IPS DF 19.7 (cell line): ENCODE data around the gene CATSPER4.

ENCODE experiments used
- DNase-seq: peaks from one replicate; pipeline ENCODE4 v3.0.0-alpha.2; 2013; ENCODE audit warnings: low read depth, low spot score

The CATSPER4 gene

DNA sequence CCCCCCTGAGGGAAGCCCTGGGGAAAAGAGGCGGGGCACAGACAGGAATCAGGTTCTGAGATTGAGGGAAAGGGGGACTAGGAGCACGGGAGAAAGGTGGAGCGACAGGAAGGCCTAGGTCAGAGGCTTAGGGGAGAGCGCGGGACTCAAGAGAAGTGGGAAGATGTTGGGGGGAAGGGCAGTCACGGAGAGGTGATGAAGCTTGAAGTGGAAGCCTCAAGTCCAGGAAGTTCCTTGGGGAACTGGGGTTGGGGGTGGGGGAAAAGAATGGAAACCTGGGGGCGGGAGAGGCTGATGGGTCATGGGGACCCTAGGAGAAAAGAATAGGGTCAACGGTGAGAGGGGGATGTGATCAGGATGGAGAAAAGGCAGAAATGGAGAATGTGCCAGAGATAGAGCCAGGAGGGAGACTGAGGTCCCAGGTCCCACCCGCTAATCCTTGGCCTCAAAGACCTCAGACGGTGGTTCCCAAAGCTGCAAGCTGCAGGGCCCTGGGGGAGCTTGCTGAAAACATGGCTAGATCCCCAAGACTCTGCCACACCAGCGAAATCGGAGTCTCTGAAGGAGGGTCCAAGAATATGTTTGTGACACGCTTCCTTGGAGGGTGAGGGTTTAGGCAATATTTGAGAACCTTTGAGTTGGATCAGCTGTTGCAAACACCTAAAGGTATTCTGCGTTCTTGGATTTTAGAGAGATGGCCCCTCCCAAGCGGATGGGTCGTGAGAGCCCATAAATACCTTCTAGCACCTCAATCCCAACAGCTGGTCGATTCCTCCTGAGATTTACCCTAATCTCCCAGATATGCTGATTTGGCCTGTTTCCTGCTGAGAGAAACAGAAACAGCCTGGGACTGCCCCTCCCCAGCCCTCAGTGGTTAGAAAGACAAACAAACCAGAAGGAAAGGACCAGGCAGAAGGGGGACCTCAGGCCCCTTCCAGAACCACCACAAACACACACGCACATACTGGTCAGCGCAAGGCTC lies 25.2 kb upstream of the CATSPER4 start:
- DNase-seq, result no peak

DNA sequence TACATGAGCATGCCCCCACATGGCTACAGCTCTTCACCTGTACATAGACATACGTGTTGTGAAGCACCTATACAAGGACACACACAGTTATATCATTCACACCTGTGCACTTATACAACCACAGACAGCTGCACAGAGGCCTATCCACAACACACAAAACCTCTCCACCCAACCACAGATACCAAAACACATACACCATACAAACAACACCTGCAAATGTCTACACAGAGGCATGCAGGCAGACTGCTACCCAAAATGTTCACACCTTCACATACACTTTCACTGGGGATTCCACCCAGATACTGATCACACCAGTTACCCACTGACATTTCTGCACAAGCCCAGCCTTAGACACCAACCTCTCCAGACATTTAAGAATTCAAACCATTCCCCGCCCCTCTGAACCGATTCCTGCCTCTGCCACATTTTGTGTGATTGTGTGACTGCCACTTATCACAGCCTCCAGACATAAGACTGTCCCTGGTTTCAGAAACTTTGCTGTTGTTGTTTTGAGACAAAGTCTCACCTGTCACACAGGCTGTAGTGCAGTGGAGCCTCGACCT lies 23.6 kb upstream of the CATSPER4 start:
- no peak for DNase-seq

DNA sequence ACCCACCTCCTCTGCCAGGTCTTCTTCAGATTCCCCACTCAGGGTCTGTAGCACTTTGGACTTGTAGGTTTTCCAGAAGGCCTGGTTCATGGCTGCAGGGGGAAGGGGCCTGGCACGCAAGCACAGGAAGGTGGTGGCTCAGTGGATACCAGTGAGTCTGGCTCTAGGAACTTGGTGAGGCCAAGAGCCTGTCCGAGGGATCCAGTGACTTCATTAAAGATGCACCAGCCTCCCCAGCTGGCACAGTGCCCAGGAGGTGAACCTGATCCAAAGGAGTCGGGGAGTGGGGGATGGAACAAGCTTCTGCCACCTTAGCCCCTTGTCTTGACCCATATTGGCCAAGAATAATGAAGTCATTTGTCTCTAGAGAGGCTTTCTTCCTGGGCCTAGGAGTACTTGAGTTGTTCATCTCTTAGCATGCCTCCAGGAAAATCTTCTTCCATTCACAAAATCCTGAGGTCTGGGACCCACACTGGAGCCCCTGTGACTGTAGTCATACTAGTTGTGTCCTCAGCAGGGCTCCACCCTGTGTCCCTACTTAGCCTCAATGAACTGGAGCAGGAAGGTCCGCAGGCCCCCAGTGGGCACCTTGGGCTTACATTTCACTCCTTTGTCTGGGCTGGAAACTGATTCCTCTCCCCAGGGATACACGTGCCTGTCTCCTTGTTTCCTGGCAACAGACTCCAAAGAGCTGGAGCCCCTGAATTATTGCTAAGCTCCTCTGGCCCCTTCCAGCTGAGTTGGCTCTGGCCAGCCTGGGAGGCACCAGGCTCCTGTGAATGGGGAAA lies 21.8 kb upstream of the CATSPER4 start, which contains the start of gene C1orf232:
Gene C1orf232, minus strand, starts transcription at position 554 of the 788 bp plus-strand sequence. Its CDS starts 464 bp downstream, at position 90.
- no peak for DNase-seq

DNA sequence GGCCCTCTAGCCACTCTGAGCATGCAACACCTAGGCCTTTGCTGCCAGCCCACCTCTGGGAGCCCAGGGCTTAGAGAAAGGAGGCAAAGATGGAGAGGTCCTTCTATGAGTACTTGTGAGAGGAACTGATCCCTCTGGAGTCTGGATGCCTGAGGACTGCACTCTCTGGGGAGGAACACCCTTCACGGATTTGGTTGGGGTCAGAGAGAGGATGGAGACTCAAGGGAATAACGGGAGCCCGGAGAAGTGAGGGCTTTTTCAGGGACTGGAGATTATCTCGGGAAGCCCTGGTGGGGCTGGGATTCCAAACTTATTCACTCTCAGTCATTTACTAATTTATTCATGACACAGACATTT lies 21.2 kb upstream of the CATSPER4 start:
- no peak for DNase-seq

DNA sequence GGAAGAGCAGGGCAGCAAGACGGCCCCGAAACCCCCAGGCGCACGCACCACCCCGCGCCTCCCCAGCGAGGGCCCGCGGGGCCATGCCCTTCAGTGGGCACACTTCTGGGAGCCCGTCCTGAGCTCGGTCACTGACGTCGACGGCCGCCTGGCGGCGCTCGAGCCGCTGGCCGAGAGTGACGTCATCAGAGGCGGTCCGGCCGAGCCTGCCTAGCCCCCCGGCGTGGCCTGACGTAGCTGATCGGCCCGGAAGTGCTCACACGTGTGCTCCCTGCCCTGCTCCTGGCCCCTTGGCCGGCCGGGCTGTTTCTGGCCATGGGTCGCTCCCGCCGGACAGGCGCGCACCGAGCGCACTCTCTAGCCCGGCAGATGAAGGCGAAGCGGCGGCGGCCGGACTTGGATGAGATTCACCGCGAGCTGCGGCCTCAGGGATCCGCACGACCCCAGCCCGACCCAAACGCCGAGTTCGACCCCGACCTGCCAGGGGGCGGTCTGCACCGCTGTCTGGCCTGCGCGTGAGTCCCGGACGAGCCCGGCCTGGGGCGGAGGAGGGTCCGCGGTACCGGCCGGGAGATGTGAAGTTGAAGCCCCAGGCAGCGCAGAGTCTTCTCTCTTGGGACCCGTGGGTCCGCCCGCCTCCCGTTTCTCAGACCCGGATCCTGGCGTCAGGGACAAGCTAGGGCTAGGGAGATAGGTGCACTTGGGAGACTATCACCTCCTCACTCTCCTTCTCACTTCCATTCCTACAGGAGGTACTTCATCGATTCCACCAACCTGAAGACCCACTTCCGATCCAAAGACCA lies 20.5 kb upstream of the CATSPER4 start, which contains the start of gene ZNF593:
Gene ZNF593, plus strand, starts transcription at position 240 of the 803 bp plus-strand sequence. Its CDS starts 76 bp downstream, at position 316.
- no peak for DNase-seq

DNA sequence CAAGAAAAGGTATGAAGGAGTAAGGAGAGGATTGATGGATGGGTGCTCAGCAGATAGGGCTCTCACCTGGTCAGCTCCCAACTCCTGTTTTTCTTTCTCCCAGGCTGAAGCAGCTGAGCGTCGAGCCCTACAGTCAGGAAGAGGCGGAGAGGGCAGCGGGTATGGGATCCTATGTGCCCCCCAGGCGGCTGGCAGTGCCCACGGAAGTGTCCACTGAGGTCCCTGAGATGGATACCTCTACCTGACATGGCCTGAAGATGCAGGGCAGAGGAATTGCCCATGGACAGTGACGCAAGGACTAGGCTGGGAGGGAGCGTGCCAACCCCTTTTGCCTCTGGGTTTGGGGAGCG lies 20.0 kb upstream of the CATSPER4 start:
- no peak for DNase-seq

DNA sequence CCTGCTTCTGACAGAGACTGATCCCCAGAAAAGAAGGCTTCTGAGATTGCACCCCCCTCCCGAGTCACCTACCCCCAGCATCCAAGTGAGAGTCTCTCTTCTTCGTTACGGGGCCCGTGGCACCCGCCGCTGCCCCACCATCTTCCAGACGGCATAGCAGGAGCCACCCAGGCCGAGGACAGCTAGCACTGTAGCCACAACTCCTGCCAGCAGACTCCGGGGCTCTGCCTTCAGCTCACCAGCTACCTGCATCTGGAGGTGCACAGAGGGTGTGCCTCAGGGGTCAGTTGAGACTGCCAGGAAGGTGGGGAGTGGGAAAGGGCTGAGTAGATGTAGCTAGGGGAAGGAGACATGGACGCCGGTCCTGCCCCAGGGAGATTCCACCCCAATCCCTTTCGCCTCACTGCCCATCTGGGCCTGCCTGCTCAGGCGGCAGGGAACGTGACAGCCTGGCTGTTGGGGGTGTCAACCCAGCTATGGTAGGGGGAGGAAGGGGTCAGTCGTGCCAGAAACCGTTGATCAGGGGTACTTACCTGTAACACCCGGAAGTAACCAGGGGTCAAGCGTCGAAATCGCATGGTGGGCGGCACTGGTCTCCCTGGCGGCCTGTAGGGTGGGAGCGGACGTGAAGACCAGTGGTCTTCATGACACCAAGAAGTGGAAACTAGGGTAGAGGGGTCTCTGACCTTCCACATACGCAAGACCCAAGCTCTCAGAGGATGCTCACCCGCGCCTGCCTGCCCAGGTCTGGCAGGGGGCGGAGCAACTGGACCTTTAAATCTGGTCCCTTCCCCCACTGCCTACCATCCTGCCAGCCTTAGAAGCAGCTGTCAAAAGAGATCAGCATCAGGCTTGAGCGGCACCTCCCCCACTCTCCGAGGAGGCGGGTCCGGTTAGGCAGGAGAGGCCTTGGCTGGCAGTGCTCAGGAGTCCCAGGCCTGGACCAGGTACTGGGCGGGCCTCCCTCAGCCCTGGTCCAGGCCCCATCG lies 19.0 kb upstream of the CATSPER4 start, which contains the start of gene ZNF593OS:
Gene ZNF593OS, minus strand, starts transcription at position 749 of the 989 bp plus-strand sequence. Its CDS starts 171 bp downstream, at position 578.
- DNase-seq, result no peak

DNA sequence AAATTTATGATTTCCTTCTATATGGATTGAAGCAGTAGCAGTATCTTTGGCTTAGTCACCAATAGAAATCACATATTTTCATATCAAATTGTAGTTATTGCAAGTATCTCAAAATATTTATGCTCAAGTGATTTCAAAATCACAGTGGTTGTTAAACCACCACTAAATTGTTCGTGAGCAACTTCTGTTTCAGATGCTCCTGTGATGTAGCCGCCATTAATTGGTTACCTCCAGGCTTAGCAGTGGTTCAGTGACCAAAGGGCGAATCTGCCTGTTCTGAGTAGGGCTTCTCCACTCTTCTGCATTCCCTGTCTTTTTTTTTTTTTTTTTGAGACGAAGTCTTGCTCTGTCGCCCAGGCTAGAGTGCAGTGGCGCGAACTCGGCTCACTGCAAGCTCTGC lies 15.1 kb upstream of the CATSPER4 start:
- no peak for DNase-seq

DNA sequence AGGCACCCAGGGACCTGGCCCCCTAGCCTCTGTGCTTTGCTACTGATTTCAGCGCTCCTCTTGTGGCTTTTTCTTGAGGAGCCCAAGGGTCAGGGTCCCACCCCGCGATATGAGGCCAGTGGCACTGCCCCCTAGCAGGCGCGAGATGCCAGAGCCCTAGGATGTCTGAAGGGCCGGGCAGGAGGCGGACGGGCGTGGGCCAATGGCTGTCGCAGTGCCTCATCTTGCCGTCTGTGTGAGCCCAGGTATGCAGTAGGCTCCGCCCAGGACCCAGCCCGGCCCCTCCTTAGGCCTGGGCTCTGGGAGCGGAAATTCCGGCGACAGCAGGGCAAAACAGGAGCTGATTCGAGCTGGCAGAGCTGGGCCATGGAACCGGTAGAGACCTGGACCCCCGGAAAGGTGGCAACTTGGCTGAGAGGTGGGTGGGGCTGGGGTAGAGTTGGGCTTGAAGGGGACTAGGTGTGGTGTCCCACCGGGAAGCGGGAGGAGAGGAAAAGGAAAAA lies 13.2 kb upstream of the CATSPER4 start, which contains the start of gene CNKSR1:
Gene CNKSR1, plus strand, starts transcription at position 310 of the 503 bp plus-strand sequence. Its CDS starts 57 bp downstream, at position 367.
- no peak for DNase-seq

DNA sequence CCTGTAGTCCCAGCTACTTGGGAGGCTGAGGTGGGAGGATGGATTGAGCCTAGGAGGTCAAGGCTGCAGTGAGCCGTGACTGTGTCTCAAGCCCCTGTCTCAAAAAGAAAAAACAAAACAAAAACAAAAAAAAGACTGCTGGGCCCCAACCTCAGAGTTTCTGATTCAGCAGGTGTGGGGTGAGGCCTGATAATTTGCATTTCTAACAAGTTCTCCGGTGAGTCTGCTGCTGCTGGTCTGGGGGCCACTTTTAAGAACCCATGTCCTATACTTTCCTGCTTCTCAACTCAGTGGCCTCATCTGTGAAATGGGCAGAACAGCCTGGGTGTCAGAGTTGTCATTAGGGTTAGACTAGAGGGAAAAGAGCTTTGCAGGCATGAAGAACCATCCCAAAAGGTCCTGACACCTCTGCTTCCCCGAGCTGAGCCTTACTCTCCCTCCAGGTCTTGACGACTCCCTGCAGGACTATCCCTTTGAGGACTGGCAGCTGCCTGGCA lies 10.3 kb upstream of the CATSPER4 start:
- DNase-seq, result no peak

DNA sequence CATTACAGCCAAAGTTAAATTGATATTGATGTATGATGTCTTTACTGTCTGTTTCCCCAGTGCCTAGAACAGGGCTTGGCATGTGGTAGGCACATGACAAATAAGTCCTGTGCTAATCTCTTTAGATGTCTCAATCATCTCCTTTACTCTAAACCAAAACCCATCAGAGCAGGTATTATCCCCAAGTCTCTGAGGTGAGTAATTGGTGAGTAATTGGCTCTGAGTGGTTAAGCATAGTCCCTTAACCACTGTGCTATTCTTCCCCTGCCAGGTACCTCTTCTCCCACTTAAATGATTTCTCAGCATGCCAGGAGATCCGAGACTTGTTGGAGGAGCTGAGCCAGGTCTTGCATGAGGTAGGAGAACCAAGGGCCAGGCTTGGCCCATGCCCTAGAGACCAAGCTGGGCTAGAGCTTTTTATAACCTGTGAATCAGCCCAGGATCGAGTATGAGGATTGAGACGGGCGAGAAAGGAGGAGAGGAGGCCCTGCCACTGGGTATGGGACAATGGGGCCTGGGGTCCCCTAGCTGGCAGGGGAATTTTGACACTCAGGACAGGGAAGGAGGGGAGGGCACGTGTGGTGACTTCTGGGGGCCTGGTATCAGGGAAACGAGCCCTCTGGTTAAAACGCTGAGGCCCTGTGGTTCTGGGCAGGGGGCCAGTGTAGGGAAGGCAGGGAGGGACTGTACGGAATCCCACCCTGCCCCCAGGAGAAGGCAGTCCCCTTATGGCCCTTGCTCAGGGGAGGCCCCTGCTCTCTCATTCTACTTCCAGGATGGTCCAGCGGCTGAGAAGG lies 8.6 kb upstream of the CATSPER4 start:
- DNase-seq, result no peak

DNA sequence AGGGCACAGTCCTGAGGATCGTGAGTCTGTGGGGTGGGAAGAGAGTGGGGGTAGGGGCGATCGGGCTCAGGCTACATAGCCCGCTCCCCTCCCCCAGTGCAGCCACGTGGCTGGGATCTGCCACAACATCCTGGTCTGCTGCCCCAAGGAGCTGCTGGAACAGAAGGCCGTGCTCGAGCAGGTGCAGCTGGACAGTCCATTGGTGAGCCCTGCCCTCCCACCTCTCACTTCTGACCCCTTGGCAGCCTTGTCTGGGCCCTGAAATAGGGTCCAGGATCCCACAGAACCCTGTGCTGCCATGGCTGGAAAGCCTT lies 8.1 kb upstream of the CATSPER4 start:
- DNase-seq, result no peak

DNA sequence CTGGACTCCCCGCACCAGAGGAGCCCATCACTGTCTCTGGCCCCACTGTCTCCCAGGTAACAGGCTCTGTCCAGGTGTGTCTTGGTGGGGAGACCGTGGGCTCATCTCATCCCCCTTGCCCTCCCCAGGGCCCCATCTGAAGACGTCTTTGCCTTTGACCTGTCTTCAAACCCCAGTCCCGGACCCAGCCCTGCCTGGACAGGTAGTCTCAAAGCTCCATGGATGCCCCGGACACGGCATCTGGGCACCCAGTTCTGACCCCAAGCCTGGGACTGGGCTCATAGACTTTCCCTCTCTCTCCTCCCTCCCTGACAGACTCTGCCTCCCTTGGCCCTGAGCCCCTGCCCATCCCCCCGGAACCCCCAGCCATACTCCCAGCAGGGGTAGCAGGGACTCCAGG lies 6.3 kb upstream of the CATSPER4 start:
- no peak for DNase-seq

DNA sequence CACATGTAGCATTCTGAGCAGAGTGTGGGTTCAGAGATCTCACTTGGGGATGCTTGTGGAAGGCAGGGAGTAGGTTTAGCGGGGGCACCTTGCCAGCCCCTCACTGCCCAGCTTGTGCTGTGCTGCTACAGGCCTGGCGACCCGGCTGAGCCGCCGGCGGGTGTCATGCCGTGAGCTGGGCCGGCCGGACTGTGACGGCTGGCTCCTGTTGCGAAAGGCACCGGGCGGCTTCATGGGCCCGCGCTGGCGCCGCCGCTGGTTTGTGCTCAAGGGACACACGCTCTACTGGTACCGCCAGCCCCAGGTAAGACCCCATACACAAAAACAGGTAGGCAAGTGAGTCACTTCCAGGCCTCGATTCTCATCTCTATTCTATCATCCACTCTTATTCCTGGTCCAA lies 5.5 kb upstream of the CATSPER4 start:
- DNase-seq, result no peak

DNA sequence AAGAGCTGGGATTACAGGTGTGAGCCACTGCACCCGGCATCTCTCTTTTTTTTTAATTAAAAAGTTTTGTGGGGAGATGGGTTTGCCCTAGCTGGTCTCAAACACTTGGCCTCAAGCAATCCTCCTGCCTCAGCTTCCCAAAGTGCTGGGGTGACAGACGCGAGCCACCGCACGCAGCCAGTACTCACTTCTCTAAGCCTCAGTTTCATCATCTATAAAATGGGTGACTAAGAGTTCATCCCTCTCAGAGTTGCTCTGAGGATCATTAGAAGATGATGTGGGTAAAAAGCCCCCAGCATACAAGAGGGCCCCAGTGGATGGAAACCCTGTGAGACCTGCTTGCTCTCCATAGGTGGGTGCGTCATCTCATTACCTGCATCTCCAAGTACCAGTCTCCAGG lies 2.5 kb upstream of the CATSPER4 start:
- DNase-seq, result no peak

DNA sequence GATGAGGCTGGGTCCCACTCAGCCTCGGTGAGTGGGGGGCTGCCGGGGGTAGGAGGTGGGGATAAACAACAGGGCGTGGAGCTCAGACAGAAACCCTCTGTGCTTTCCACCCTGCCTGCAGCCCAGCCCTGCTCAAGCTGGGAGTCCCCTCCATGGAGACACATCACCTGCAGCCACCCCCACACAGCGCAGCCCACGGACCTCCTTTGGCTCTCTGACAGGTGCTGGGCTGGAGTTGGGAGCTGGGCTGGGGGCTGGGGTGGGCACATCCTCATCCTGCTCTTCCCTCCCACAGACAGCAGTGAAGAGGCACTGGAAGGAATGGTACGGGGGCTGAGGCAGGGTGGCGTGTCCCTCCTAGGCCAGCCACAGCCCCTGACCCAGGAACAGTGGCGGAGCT lies 1.9 kb upstream of the CATSPER4 start:
- no peak for DNase-seq

DNA sequence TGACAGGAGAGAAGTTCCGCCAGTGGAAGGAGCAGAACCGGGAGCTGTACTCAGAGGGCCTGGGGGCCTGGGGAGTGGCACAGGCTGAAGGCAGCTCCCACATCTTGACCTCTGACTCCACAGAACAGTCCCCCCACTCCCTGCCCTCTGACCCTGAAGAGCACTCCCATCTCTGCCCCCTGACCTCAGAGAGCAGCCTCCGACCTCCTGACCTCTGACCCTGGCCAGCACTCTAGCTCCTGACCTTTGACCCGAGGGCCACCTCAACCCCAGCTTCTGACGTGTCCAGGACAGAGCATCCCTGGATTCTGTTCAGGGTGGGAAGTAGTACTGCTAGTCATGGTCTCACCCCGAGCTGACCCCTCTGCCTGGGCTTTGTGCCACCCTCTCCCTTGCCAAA lies 1.1 kb upstream of the CATSPER4 start:
- no peak for DNase-seq

DNA sequence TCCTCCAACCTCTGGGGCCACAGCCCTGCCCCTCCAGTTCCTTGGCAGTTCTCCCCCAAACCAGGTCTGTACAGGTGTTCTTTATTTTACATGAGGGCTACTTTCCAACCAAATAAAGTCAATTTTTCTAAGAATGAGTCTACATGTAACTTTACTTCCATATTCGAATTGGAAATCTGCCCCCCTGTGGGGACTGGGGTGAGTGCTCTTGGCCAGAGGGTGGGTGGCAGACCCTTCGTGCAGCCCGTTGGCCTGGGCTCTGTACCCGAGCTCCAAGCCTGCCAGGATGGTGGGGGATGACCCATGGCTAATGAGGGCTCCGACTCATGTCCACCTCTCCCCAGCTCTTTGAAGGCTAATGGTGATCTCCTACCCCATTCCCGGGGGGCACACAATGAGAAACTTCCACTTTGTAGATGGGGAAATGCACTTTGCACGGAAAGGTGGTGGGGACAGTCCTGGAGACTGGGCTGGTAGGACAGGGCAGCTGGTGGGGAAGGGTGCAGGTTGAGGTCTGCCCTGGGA lies 589 bp upstream of the CATSPER4 start:
- no peak for DNase-seq

DNA sequence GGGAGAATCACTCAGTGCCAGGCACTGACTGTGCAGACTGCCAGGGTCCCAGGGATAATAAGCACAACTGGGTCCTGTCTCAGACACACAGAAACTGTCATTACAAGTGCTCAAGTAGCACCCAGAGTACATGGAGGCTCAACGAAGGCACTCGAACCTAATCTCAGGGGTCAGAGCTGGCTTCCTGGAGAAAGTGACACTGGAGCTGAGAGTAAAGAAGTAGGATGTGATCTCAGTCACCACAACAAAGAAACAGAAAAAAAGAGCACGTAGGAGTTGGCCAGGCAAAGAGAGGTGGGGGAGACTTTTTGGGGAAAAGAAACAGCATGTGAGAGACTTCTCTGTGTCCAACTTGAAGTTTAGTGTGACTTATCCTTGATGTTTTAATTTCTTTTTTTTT lies 1.3 kb downstream of the CATSPER4 start:
- DNase-seq, result no peak
